Neural progenitor cell (in vitro differentiated cells): ENCODE data around the gene DOCK3.

Experiments used
- EZH2phosphoT487 ChIP-seq: fragments of 200-600 bp; sonication (generic); IDR thresholded peaks from 2 replicates; pipeline ENCODE4 v1.6.1; 2017; ENCODE audit warnings: antibody characterized with exemption
- TF ChIP-seq, protein P1 (sequence below): fragments of 200-600 bp; sonication (generic); IDR thresholded peaks from 2 replicates; pipeline ENCODE4 v1.5.1; 2017; ENCODE audit warnings: antibody characterized with exemption, mild to moderate bottlenecking

GRCh38 chr3:51385621-51386091 is 710.9 kb downstream of the DOCK3 start:
- TF ChIP-seq, protein P1, sequence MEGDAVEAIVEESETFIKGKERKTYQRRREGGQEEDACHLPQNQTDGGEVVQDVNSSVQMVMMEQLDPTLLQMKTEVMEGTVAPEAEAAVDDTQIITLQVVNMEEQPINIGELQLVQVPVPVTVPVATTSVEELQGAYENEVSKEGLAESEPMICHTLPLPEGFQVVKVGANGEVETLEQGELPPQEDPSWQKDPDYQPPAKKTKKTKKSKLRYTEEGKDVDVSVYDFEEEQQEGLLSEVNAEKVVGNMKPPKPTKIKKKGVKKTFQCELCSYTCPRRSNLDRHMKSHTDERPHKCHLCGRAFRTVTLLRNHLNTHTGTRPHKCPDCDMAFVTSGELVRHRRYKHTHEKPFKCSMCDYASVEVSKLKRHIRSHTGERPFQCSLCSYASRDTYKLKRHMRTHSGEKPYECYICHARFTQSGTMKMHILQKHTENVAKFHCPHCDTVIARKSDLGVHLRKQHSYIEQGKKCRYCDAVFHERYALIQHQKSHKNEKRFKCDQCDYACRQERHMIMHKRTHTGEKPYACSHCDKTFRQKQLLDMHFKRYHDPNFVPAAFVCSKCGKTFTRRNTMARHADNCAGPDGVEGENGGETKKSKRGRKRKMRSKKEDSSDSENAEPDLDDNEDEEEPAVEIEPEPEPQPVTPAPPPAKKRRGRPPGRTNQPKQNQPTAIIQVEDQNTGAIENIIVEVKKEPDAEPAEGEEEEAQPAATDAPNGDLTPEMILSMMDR = no peak
- no peak for TF ChIP-seq EZH2phosphoT487
